ENCODE measurements around the gene PTTG1IP.

The PTTG1IP gene

DNA sequence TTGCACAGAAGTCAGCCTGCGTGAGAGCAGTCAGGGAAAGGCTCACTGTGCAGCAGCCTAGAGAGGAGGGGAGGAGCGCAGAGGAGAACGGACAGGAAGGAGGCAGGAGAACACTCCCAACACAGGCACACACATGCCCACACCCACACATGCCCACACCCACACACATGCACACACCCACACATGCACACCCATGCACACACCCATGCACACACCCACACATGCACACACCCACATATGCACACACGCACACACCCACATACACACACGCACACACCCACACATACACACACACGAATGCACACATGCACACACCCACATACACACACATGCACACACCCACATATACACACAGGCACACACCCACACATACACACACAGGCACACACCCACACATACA lies 62.7 kb downstream of the PTTG1IP start:
- WGBS, 2 donors (ENCODE audit: extremely low coverage in 2 of 2, insufficient read length in 2 of 2, insufficient replicate concordance in 1 of 2) = no CpG with 5 or more reads among the region's 6 CpGs
- H2BK15ac ChIP-seq (ENCODE audit: low read length) = no peak overlapping the region
- no peak overlapping the region for H2AK5ac ChIP-seq (ENCODE audit: low read depth, low read length)
- peaks cover 0 to 5% of the 10 kb centered on the region in 2 donors for H3K9me3 ChIP-seq (replicated peaks in 1 of 2; ENCODE audit: control insufficient read depth in 2 of 2, insufficient read depth in 1 of 2, low read depth in 1 of 2, low read length in 2 of 2)
- no peak for DNase-seq (ENCODE audit: low spot score)
- H4K8ac ChIP-seq (ENCODE audit: low read depth, low read length) = no peak overlapping the region
- peaks cover 33 to 73% of the 10 kb centered on the region in 2 donors for H3K36me3 ChIP-seq (replicated peaks in 1 of 2; ENCODE audit: control insufficient read depth in 2 of 2, insufficient read depth in 2 of 2, low read length in 2 of 2)
- no peak overlapping the region for H3K9ac ChIP-seq (ENCODE audit: low read depth, low read length, poor library complexity)
- no peak overlapping the region for H3K27ac ChIP-seq (replicated peaks; ENCODE audit: low read length)
- H4K91ac ChIP-seq (ENCODE audit: low read depth, low read length, poor library complexity) = no peak overlapping the region
- H3K14ac ChIP-seq (ENCODE audit: low read length) = no peak overlapping the region
- no peak overlapping the region for H2BK5ac ChIP-seq (ENCODE audit: low read length)
- H3K4me1 ChIP-seq (ENCODE audit: control insufficient read depth in 2 of 2, insufficient read depth in 1 of 2, low read depth in 1 of 2, low read length in 2 of 2) = no peaks in the 10 kb centered on the region
- H3K4me3 ChIP-seq (ENCODE audit: low read length in 2 of 2) = peak overlapping the region in 1 of 2 donors; percentile 70
- H3K4ac ChIP-seq (ENCODE audit: low read length) = no peak overlapping the region
- no peaks in the 10 kb centered on the region for H3K27me3 ChIP-seq (ENCODE audit: control insufficient read depth in 3 of 3, insufficient read depth in 3 of 3, low read depth in 1 of 3, low read length in 3 of 3)
- H3K18ac ChIP-seq (ENCODE audit: low read length) = no peak overlapping the region
- H2BK12ac ChIP-seq (ENCODE audit: low read length) = no peak overlapping the region
- no peak overlapping the region for H2AFZ ChIP-seq (ENCODE audit: low read length)
- no peak overlapping the region for H3K4me2 ChIP-seq (ENCODE audit: insufficient read depth, low read length, poor library complexity, severe bottlenecking)
- peak overlapping the region; percentile 89 for H3K23ac ChIP-seq (ENCODE audit: low read depth, low read length, poor library complexity)
- no peak overlapping the region for H2BK120ac ChIP-seq (ENCODE audit: low read depth, low read length)
- H3K79me1 ChIP-seq (ENCODE audit: low read depth, low read length) = peaks cover 19% of the 10 kb centered on the region

DNA sequence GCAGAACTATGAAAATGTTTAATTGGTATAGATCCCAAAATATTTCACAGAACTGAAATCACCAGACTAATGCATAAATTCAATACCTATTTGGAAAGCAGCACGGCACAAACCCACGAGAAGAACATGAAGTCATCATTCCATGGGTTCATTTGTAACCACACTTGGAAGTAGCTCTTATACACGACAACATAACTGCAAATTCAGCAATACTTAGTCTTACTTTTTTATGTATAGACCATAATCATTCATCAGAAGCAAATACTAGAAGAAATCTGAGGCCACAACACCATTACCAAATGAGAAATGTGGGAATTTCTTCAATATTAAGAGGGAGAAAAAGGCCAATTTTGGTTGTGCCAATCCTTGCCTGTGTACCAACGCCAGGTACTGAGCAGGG lies 67.6 kb downstream of the PTTG1IP start:
- no peak overlapping the region for H3K18ac ChIP-seq (ENCODE audit: low read length)
- no peak overlapping the region for H2BK15ac ChIP-seq (ENCODE audit: low read length)
- no peak for DNase-seq (ENCODE audit: low spot score)
- H3K27me3 ChIP-seq (ENCODE audit: control insufficient read depth in 3 of 3, insufficient read depth in 3 of 3, low read depth in 1 of 3, low read length in 3 of 3) = no peaks in the 10 kb centered on the region
- H3K4me2 ChIP-seq (ENCODE audit: insufficient read depth, low read length, poor library complexity, severe bottlenecking) = no peak overlapping the region
- H3K4me3 ChIP-seq (ENCODE audit: low read length in 2 of 2) = no peak overlapping the region
- peaks cover 33 to 75% of the 10 kb centered on the region in 2 donors for H3K36me3 ChIP-seq (replicated peaks in 1 of 2; ENCODE audit: control insufficient read depth in 2 of 2, insufficient read depth in 2 of 2, low read length in 2 of 2)
- H3K9ac ChIP-seq (ENCODE audit: low read depth, low read length, poor library complexity) = no peak overlapping the region
- H3K79me1 ChIP-seq (ENCODE audit: low read depth, low read length) = peaks cover 11% of the 10 kb centered on the region
- no peak overlapping the region for H4K91ac ChIP-seq (ENCODE audit: low read depth, low read length, poor library complexity)
- H3K9me3 ChIP-seq (replicated peaks in 1 of 2; ENCODE audit: control insufficient read depth in 2 of 2, insufficient read depth in 1 of 2, low read depth in 1 of 2, low read length in 2 of 2) = peaks cover 0 to 4% of the 10 kb centered on the region in 2 donors
- no peak overlapping the region for H3K4ac ChIP-seq (ENCODE audit: low read length)
- no peak overlapping the region for H3K23ac ChIP-seq (ENCODE audit: low read depth, low read length, poor library complexity)
- no peak overlapping the region for H2AFZ ChIP-seq (ENCODE audit: low read length)
- no peak overlapping the region for H3K27ac ChIP-seq (replicated peaks; ENCODE audit: low read length)
- H4K8ac ChIP-seq (ENCODE audit: low read depth, low read length) = no peak overlapping the region
- H3K14ac ChIP-seq (ENCODE audit: low read length) = no peak overlapping the region
- no peak overlapping the region for H2BK120ac ChIP-seq (ENCODE audit: low read depth, low read length)
- H2AK5ac ChIP-seq (ENCODE audit: low read depth, low read length) = no peak overlapping the region
- no peak overlapping the region for H2BK5ac ChIP-seq (ENCODE audit: low read length)
- H3K4me1 ChIP-seq (ENCODE audit: control insufficient read depth in 2 of 2, insufficient read depth in 1 of 2, low read depth in 1 of 2, low read length in 2 of 2) = peaks cover 0 to 10% of the 10 kb centered on the region in 2 donors
- WGBS, 2 donors (ENCODE audit: extremely low coverage in 2 of 2, insufficient read length in 2 of 2, insufficient replicate concordance in 1 of 2) = no CpG with 5 or more reads among the region's 4 CpGs
- no peak overlapping the region for H2BK12ac ChIP-seq (ENCODE audit: low read length)

DNA sequence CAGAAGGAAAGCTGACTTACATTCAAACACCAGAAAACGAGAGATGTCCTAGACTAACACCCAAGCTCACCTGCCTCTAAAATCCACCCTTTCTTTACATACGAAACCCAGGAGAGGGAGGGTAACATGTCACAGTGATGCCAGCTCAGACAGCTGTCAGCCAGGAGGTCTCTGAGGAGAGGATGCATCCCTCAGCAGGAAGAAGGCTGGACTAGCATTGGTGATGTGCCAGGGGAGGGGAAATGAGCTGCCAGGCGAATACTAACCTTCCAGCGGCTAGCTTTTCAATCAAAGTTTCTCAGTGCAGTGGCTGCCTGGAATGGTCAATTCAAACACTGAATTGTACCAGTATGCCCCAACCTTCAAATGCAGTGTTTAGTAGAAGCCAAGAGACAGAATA lies 68.3 kb downstream of the PTTG1IP start:
- Histone ChIP-seq H4K91ac (ENCODE audit: low read depth, low read length, poor library complexity) (no peak overlapping the region), H3K9ac (ENCODE audit: low read depth, low read length, poor library complexity) (no peak overlapping the region), H2BK120ac (ENCODE audit: low read depth, low read length) (no peak overlapping the region), H3K27ac (replicated peaks; ENCODE audit: low read length) (no peak overlapping the region), H3K4me2 (ENCODE audit: insufficient read depth, low read length, poor library complexity, severe bottlenecking) (no peak overlapping the region), H3K23ac (ENCODE audit: low read depth, low read length, poor library complexity) (no peak overlapping the region), H2BK15ac (ENCODE audit: low read length) (no peak overlapping the region), H3K36me3 (replicated peaks in 1 of 2; ENCODE audit: control insufficient read depth in 2 of 2, insufficient read depth in 2 of 2, low read length in 2 of 2) (peaks cover 28 to 71% of the 10 kb centered on the region in 2 donors), H3K4ac (ENCODE audit: low read length) (no peak overlapping the region), H3K14ac (ENCODE audit: low read length) (no peak overlapping the region), H4K8ac (ENCODE audit: low read depth, low read length) (no peak overlapping the region), H3K18ac (ENCODE audit: low read length) (no peak overlapping the region), H2BK12ac (ENCODE audit: low read length) (no peak overlapping the region), H2BK5ac (ENCODE audit: low read length) (no peak overlapping the region), H3K79me1 (ENCODE audit: low read depth, low read length) (peaks cover 9% of the 10 kb centered on the region), H2AK5ac (ENCODE audit: low read depth, low read length) (no peak overlapping the region), H3K9me3 (replicated peaks in 1 of 2; ENCODE audit: control insufficient read depth in 2 of 2, insufficient read depth in 1 of 2, low read depth in 1 of 2, low read length in 2 of 2) (peaks cover 0 to 3% of the 10 kb centered on the region in 2 donors), H3K4me1 (ENCODE audit: control insufficient read depth in 2 of 2, insufficient read depth in 1 of 2, low read depth in 1 of 2, low read length in 2 of 2) (peaks cover 1 to 13% of the 10 kb centered on the region in 2 donors), H2AFZ (ENCODE audit: low read length) (no peak overlapping the region), H3K4me3 (ENCODE audit: low read length in 2 of 2) (no peak overlapping the region), H3K27me3 (ENCODE audit: control insufficient read depth in 3 of 3, insufficient read depth in 3 of 3, low read depth in 1 of 3, low read length in 3 of 3) (no peaks in the 10 kb centered on the region)
- no peak for DNase-seq (ENCODE audit: low spot score)
- no CpG with 5 or more reads among the region's 4 CpGs for WGBS, 2 donors (ENCODE audit: extremely low coverage in 2 of 2, insufficient read length in 2 of 2, insufficient replicate concordance in 1 of 2)

DNA sequence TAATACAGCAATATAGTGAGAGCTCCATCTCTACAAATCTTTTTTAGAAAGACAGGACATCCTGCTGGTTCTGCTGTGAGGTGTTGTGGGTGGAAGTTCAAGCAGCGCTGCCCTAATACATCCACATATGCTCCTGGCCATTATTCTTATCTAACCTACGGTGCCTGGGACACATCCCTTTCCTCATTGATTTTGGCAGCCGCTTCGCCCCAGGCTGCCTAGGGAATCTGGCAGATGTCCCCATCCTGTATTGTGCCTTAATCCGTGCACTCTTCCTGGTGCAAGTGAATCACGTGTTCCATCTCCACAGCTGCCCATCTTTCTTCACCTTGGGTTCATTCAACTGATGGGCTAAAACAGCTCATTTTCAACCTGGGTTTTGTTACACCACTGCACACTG lies 68.7 kb downstream of the PTTG1IP start:
- DNase-seq (ENCODE audit: low spot score) = no peak
- H2AK5ac ChIP-seq (ENCODE audit: low read depth, low read length) = no peak overlapping the region
- H4K91ac ChIP-seq (ENCODE audit: low read depth, low read length, poor library complexity) = no peak overlapping the region
- no peak overlapping the region for H3K14ac ChIP-seq (ENCODE audit: low read length)
- no peak overlapping the region for H3K4ac ChIP-seq (ENCODE audit: low read length)
- no peak overlapping the region for H3K4me2 ChIP-seq (ENCODE audit: insufficient read depth, low read length, poor library complexity, severe bottlenecking)
- no peak overlapping the region for H2BK15ac ChIP-seq (ENCODE audit: low read length)
- no peak overlapping the region for H3K23ac ChIP-seq (ENCODE audit: low read depth, low read length, poor library complexity)
- peaks cover 27 to 71% of the 10 kb centered on the region in 2 donors for H3K36me3 ChIP-seq (replicated peaks in 1 of 2; ENCODE audit: control insufficient read depth in 2 of 2, insufficient read depth in 2 of 2, low read length in 2 of 2)
- no peak overlapping the region for H3K27ac ChIP-seq (replicated peaks; ENCODE audit: low read length)
- no peaks in the 10 kb centered on the region for H3K27me3 ChIP-seq (ENCODE audit: control insufficient read depth in 3 of 3, insufficient read depth in 3 of 3, low read depth in 1 of 3, low read length in 3 of 3)
- H3K9ac ChIP-seq (ENCODE audit: low read depth, low read length, poor library complexity) = no peak overlapping the region
- no peak overlapping the region for H4K8ac ChIP-seq (ENCODE audit: low read depth, low read length)
- H2BK12ac ChIP-seq (ENCODE audit: low read length) = no peak overlapping the region
- no peak overlapping the region for H3K4me3 ChIP-seq (ENCODE audit: low read length in 2 of 2)
- no peak overlapping the region for H2AFZ ChIP-seq (ENCODE audit: low read length)
- H2BK120ac ChIP-seq (ENCODE audit: low read depth, low read length) = no peak overlapping the region
- peaks cover 0 to 3% of the 10 kb centered on the region in 2 donors for H3K9me3 ChIP-seq (replicated peaks in 1 of 2; ENCODE audit: control insufficient read depth in 2 of 2, insufficient read depth in 1 of 2, low read depth in 1 of 2, low read length in 2 of 2)
- peaks cover 1 to 13% of the 10 kb centered on the region in 2 donors for H3K4me1 ChIP-seq (ENCODE audit: control insufficient read depth in 2 of 2, insufficient read depth in 1 of 2, low read depth in 1 of 2, low read length in 2 of 2)
- peaks cover 8% of the 10 kb centered on the region for H3K79me1 ChIP-seq (ENCODE audit: low read depth, low read length)
- no peak overlapping the region for H2BK5ac ChIP-seq (ENCODE audit: low read length)
- no CpG with 5 or more reads among the region's 6 CpGs for WGBS, 2 donors (ENCODE audit: extremely low coverage in 2 of 2, insufficient read length in 2 of 2, insufficient replicate concordance in 1 of 2)
- no peak overlapping the region for H3K18ac ChIP-seq (ENCODE audit: low read length)

Data from neuronal stem cell (in vitro differentiated cells).